GM23338 (cell line): ENCODE results near the gene ZNF644. TPM values are rescaled to one million over a fixed set of nuclear protein-coding genes. Genes with fewer than 3 reads are reported as not detected.

Source experiments
- ATAC-seq: fragments of 200-7000 bp; cut with Tn5 transposase; 3 replicates; pipeline ENCODE4 v1.9.1; 2020
- DNase-seq: peaks from one replicate; pipeline ENCODE4 v3.0.0-alpha.2; 2015; ENCODE audit warnings: low spot score
- H2AFZ ChIP-seq: fragments of 200-600 bp; sonication (generic); 2 replicates; pipeline ENCODE4 v1.8.0; 2016; ENCODE audit warnings: antibody characterized with exemption, mild to moderate bottlenecking, moderate library complexity
- H3F3A ChIP-seq: fragments of 200-600 bp; sonication (generic); replicated peaks from 2 replicates; pipeline ENCODE4 v1.8.0; 2017; ENCODE audit warnings: antibody characterized with exemption, mixed run types, low read depth
- H3K27ac ChIP-seq: fragments of 200-600 bp; sonication (generic); 2 replicates; pipeline ENCODE4 v1.6.1; 2016; ENCODE audit warnings: low read depth
- H3K27me3 ChIP-seq: fragments of 200-600 bp; sonication (generic); 2 replicates; pipeline ENCODE4 v1.8.0; 2016; ENCODE audit warnings: mild to moderate bottlenecking, mixed run types, moderate library complexity; ENCODE audit not compliant: insufficient read depth
- H3K36me3 ChIP-seq: fragments of 200-600 bp; sonication (generic); 2 replicates; pipeline ENCODE4 v1.8.0; 2016; ENCODE audit warnings: mild to moderate bottlenecking; ENCODE audit not compliant: insufficient read depth
- H3K4me1 ChIP-seq: fragments of 200-600 bp; sonication (generic); 2 replicates; pipeline ENCODE4 v1.8.0; 2016; ENCODE audit warnings: mild to moderate bottlenecking, moderate library complexity; ENCODE audit not compliant: insufficient read depth
- H3K4me2 ChIP-seq: fragments of 200-600 bp; sonication (generic); 2 replicates; pipeline ENCODE4 v1.7.1; 2017; ENCODE audit warnings: mixed run types
- H3K4me3 ChIP-seq: fragments of 200-600 bp; sonication (generic); 2 replicates; pipeline ENCODE4 v1.6.1; 2016; ENCODE audit warnings: mixed run types
- H3K79me2 ChIP-seq: fragments of 200-600 bp; sonication (generic); replicated peaks from 2 replicates; pipeline ENCODE4 v1.8.0; 2017; ENCODE audit warnings: mild to moderate bottlenecking; ENCODE audit not compliant: insufficient read depth
- H3K9me2 ChIP-seq: fragments of 200-600 bp; sonication (generic); 2 replicates; pipeline ENCODE4 v1.8.0; 2017; ENCODE audit not compliant: insufficient read depth
- H4K20me1 ChIP-seq: fragments of 200-600 bp; sonication (generic); replicated peaks from 2 replicates; pipeline ENCODE4 v1.8.0; 2017; ENCODE audit warnings: mild to moderate bottlenecking; ENCODE audit not compliant: insufficient read depth
- H3K27ac Mint-ChIP-seq: 2 replicates; pipeline ENCODE4 v1.8.0; 2020; ENCODE audit warnings: inconsistent platforms, mild to moderate bottlenecking, moderate library complexity, mixed read lengths
- H3K27me3 Mint-ChIP-seq: 3 replicates; pipeline ENCODE4 v1.8.0; 2022; ENCODE audit warnings: low read depth, mild to moderate bottlenecking, moderate library complexity, mixed read lengths, inconsistent platforms; ENCODE audit not compliant: insufficient read depth, poor library complexity
- H3K36me3 Mint-ChIP-seq: 3 replicates; pipeline ENCODE4 v1.8.0; 2021; ENCODE audit warnings: low read depth, mild to moderate bottlenecking, inconsistent platforms, moderate library complexity, mixed read lengths
- H3K4me1 Mint-ChIP-seq: 3 replicates; pipeline ENCODE4 v1.8.0; 2020; ENCODE audit warnings: mild to moderate bottlenecking, inconsistent platforms, mixed read lengths
- H3K4me3 Mint-ChIP-seq: 3 replicates; pipeline ENCODE4 v1.8.0; 2021; ENCODE audit warnings: moderate library complexity, mild to moderate bottlenecking, inconsistent platforms, mixed read lengths
- H3K9me3 Mint-ChIP-seq: 3 replicates; pipeline ENCODE4 v1.8.0; 2020; ENCODE audit warnings: moderate library complexity, mild to moderate bottlenecking, inconsistent platforms, mixed read lengths
- CTCF ChIP-seq, 2 experiments: fragments of 200-600 bp in 1 of 2; sonication (generic) in 1 of 2; conservative IDR thresholded peaks; 2 replicates each; pipeline versions ENCODE4 v1.5.1 to v1.6.1; 2016 to 2017; ENCODE audit warnings: antibody characterized with exemption in 2 of 2, low read depth in 2 of 2, mild to moderate bottlenecking in 2 of 2, moderate library complexity in 1 of 2
- NANOG ChIP-seq: IDR thresholded peaks from 2 replicates; pipeline ENCODE4 v1.6.1; 2016; ENCODE audit warnings: antibody characterized with exemption, borderline replicate concordance
- ZNF462 ChIP-seq: fragments of 250-450 bp; sonication (Bioruptor Pico); IDR thresholded peaks from 2 replicates; pipeline ENCODE4 v1.5.0; 2020; ENCODE audit warnings: mild to moderate bottlenecking, moderate library complexity
- polyA plus RNA-seq: library from polyadenylated mRNA; unstranded; fragments of >200 nt; fragmentation: Nextera tagmentation; extraction: Ambion mirVana; gene quantifications from 2 replicates; pipeline ENCODE4 v1.2.1, GENCODE V29; 2016
- total RNA-seq: library from RNA; depleted of rRNA; stranded (reverse); fragments of >200 nt; shearing (Covaris generic); gene quantifications from 2 replicates; pipeline ENCODE4 v1.2.3, GENCODE V29; 2014

Gene ZNF644
- total and polyA plus RNA-seq, 2 experiments from 2014 or later = 101 to 103 TPM

- Mint-ChIP-seq H3K27me3 (peaks cover 7% of the 10 kb centered on the region), H3K9me3 (peaks cover 26% of the 10 kb centered on the region), H3K36me3 (peaks cover 8% of the 10 kb centered on the region), H3K27ac (no peak overlapping the region), H3K4me1 (peaks cover 9% of the 10 kb centered on the region; the same call in 2 of the 3 replicates), H3K4me3 (no peak overlapping the region)
- Histone ChIP-seq H3K4me3 (no peak overlapping the region), H3K27ac (no peak overlapping the region), H3K36me3 (no peaks in the 10 kb centered on the region), H3K4me1 (peaks cover 10% of the 10 kb centered on the region), H3K4me2 (no peak overlapping the region), H4K20me1 (no peaks in the 10 kb centered on the region), H3K9me2 (no peaks in the 10 kb centered on the region), H2AFZ (no peak overlapping the region), H3K79me2 (no peaks in the 10 kb centered on the region), H3F3A (no peaks in the 10 kb centered on the region), H3K27me3 (peaks cover 16% of the 10 kb centered on the region)
- TF ChIP-seq ZNF462 (no peak), NANOG (no peak), CTCF (conservative IDR thresholded peaks at IDR 0.05; ENCODE audit: low read depth in 2 of 2) (no peak)
- DNase-seq (peak; percentile 40), ATAC-seq (peak; percentile 78)
Measured at GRCh38 chr1:91036894-91037829, 15.3 kb upstream of the ZNF644 start.
